Activated CD4-positive, alpha-beta T cell treated with anti-CD3 and anti-CD28 coated beads, Interleukin-2, amount 50 U/mL, for 24 hours (primary cell): ENCODE measurements around the gene PLPPR1.
"Not testable (repeated sequence)": the region's sequence is repeated elsewhere in the genome, so short reads cannot be mapped to it uniquely, and the experiment has no call there.

Experiments used
- DNase-seq, 2 donors: peaks; one replicate each; pipeline ENCODE4 v3.0.0-alpha.2; 2020; ENCODE audit warnings: low read depth in 1 of 2, low spot score in 1 of 2

Gene PLPPR1

GRCh38 chr9:101028346-101029314 is at the start of gene PLPPR1:
PLPPR1 (plus strand) TSS chr9:101028727.
- no peak for DNase-seq

- no peak for DNase-seq
Measured at GRCh38 chr9:100989731-100990130, 38.8 kb upstream of the PLPPR1 start.

- no peak for DNase-seq
Measured at GRCh38 chr9:100990605-100991381, 37.7 kb upstream of the PLPPR1 start.

- DNase-seq = no peak
Measured at GRCh38 chr9:100992632-100993031, 35.9 kb upstream of the PLPPR1 start.

DNA sequence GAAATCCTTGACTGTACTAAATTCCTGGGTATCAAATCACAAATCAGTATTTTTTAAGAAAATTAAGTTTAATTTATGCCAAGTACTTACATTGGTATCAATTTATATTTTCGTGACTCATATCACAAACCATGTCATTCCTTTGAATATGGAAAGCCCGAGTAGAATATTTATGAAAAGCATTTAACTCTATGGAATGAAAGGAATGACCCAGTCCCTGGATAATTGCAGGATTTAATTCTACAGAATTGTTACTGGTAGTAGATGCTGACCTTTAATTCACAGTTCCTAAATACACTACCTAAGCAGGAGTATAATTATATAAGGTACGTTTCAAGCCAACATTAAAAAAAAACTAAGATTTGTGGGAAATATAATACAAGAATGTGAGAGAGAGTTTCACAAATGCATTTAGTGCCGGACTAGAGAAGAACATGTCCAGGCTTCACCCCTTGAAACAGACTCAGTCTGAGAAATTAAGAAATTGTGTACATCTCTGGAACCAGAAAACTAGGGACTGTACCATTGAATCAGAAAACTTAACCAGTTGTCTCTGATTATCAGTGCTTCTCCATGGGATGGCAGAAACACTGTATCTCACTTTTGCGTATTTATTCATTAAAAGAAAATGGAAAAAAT is 28.5 kb upstream of the PLPPR1 start:
- no peak for DNase-seq

DNA sequence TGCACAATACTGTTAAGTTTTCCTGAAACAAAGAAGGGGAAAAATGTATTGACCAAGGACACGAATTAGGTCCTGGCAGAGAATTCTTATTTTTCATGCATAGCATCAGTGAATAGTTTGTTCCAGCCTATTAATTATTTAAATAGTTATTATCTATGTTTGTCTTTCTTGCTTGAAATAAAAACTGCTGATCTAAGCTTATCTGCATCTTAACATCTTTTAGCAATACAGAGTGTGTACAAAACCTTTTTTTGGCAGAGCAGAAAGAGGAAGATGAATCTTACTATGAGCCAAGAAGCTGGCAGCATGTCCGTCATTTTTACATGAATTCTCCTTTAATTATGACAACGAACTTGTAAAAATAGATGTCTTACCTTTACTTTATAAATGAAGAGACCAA is 23.3 kb upstream of the PLPPR1 start:
- no peak for DNase-seq

DNA sequence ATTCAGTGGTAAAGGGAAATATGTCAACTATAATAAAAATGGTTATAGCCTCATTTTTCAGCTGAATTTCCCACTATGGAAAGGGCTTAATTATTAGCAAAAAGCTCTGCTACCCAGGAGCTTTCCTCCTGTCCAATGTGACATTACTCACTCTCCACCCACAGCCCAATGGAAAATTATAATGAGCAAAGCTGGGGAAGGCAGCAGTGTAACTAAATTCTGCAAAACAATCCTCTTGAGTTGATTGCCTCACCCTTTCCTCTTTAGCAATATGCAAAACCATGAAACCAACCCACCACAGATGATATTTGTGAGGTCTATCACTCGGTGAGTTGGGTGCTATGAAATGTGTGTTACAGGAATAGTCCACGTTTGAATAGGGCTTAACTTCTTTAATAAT is 14.0 kb upstream of the PLPPR1 start:
- DNase-seq = no peak

DNA sequence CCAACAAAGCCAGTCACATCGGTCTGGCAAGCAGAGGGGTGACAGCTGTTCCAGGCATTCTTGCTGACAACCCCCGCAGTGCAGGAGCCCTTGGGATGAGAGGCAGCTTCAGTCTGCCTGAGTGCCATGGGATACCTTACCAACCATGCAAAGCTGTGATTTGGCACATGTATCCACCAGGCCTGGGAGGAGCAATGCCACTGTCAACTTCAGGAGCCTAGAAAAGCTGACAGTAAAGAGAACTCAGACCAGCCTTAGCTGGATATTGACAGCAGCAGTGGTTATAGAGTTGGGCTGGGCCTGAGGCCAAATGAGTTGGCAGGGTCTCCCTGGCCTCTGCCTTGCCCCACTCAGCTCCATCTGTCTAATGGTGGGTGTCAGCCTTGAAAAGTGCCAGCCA is 10.1 kb upstream of the PLPPR1 start:
- no peak for DNase-seq

DNA sequence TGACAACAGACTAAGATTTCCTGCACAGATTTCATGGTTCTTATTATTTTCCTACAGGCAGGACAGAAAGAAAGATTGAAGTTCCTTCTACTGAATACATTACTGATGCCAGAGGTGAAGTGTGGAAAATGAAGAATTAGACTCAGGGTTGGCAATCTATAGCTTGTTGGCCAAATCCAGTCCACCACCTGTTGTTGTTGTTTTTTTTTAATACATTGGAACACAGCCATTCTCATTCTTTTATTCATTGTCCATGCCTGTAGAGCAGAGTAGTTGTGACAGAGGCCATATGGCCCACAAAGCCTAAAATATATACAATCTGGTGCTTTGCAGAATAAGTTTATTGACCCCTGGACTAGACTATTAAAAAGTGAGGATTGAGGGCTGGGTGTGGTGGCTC is 5.8 kb upstream of the PLPPR1 start:
- no peak for DNase-seq

GRCh38 chr9:101025940-101026339 is 2.6 kb upstream of the PLPPR1 start:
- DNase-seq = no peak

- no peak for DNase-seq
Measured at GRCh38 chr9:101026824-101027223, 1.7 kb upstream of the PLPPR1 start.

DNA sequence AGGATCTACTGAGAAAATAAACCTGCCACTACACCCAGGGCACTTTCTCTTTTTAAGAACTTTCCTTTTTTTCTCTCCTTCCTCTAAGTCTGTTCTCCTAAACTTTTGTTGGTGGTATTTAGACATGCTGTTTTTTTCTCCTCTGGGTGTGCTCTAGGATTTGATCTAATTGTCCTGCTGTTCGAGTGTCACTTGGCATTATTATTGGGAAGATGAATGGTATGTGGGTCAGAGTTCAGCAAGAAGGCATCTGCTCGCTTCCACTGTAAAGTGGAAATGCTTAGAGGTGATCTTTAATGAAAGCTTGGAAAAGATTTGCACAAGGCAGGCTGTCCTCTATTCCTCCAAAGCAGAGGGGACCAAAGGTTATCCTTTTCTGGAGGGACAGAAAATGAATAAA is 1.3 kb upstream of the PLPPR1 start:
- no peak for DNase-seq

GRCh38 chr9:101027733-101028345 is 688 bp upstream of the PLPPR1 start:
- no peak for DNase-seq

DNA sequence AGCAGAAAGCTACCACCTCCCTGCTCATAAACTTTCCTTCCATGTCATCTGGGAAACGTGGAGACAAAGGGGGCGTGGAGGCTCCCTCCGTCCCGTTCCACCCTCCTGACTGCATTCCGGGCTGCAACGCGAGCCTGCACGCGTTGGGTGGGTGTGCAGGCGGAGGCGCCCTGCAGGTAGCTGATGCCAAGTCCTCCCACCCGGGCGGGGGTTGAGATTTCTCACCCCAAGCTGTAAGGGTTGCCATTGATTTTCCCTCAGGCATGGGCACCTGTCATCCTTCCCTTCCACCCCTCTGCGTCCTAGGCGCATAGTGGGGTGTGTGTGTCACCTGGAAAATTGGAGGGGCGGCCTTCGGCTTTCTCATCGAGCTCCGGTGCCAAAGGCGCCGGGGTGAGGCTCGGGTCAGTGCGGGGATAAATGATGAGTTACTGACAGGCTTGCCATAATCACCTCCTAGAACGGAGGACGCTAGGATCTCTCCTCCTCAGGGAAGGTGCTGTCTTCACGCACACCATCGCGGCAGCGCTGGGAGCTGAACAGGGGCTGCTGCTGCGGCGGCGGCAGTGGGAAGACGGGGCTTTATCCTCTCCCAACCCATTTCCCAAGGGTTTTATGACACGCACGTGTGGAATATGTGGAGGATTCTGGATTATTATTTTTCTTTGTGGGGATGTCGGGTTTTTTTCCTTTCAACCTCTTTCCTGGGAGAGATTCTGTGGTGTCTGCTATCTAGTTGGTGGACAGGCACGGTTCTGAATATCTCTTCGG is 973 bp downstream of the PLPPR1 start:
- no peak for DNase-seq

DNA sequence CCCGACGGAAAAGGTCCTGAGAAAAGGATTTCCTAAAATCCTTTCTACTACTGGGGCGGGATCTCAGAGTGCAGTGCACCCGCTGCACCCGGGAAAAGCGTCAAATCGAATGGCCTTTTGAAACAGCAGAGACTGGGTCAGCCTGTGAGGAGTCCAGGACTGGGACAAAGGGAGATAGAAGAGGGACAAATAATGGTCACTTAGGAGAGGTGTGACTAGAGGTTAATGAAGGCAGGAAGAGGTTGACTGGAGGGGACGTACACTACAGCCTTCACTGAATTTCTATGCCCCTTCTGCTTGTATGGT is 1.5 kb downstream of the PLPPR1 start:
- no peak for DNase-seq

DNA sequence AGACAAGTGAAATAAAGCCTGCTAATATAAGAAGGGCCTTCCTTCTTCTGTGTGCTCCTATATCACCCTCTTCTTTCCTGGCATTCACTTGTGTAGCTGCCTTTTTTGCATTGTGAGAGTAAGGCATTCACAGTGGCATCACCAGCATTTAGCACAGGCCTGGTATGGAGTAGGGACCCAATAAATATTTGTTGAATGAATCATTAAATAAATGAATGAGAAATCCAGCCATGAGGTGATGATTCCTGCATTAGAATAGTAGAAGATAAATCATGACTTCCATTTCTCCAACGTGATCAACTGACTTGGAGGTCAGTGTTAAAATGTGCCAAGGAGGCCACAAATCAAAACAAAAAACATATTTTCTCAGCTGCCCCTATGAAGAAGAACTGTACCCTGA is 3.9 kb downstream of the PLPPR1 start:
- no peak for DNase-seq

DNA sequence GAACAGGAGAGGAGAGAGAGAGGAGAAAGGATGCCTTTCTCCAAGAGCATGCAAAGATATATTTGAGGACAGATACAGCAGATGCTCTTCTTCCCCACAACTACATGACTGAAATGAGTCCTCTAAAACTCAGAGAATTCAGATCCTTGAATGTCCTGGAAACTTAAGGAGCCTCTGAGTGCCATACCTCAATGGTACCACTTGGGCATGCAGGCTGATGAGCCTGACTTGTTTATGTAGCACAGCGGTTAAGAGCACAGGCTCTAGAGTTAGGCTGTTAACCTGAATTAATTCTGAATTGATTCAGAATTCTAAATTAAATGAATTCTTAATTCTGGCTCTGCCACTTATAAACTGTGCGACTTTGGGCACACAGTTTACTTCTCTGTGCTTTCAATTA is 5.7 kb downstream of the PLPPR1 start:
- no peak for DNase-seq

GRCh38 chr9:101035098-101035497 is 6.6 kb downstream of the PLPPR1 start:
- no peak for DNase-seq

GRCh38 chr9:101037430-101037829 is 8.9 kb downstream of the PLPPR1 start:
- DNase-seq = no peak

DNA sequence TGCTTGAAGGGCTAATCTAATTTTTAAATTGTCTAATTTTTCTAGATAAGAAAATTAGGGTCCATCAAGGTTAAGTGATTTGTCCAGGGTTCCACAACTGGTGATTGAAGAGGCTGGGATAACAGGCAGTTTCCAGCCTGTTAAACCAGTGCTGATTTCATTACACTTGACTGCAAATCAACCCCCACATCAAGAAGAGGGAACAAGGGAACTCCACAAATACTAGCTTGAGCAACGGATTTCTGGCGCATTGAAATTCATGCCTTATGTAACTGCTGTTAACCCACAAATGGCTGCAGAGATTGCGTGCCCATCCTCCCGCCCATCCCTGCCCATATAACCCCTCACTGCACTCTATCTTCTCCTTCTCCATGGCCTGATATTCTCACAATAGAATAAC is 10.0 kb downstream of the PLPPR1 start:
- no peak for DNase-seq

DNA sequence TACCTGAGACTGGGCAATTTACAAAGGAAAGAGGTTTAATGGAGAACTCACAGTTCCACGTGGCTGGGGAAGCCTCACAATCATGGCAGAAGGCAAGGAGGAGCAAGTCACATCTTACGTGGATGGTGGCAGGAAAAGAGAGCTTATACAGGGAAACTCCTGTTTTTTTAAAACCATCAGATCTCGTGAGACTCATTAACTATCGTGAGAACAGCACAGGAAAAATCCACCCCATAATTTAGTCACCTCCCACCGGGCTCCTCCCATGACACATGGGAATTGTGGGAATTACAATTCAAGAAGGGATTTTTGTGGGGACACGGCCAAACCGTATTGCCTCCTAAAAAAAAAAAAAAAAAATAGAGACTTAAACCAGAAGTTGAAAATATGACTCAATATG is 11.1 kb downstream of the PLPPR1 start:
- DNase-seq = not testable (repeated sequence)
